ENCODE results near the gene APOBR.
"Not testable (repeated sequence)": the region's sequence is repeated elsewhere in the genome, so short reads cannot be mapped to it uniquely, and the experiment has no call there.

The APOBR gene

DNA sequence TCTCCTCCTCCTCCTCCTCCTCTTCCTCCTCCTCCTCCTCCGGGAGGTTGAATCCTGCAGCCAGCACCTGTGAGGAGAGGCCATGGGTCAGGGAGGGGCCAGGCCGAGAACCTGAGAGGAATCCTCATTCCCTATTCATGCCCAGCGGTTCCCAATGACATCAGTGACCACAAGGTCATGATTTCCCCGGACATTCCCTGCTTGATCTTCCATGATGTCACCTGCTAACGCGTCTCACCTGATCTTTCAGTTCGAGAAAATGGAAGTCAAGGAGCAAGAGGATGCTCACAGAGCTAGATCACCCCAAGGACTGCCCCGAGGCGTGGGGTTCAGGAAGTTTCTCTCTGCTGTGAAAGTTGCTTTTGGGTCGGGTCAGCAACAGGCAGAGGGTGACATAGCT lies 5.4 kb downstream of the APOBR start:
- Histone ChIP-seq H3K79me2 (ENCODE audit: control insufficient read depth, insufficient read depth, low read length, unreplicated experiment) (no peaks in the 10 kb centered on the region), H3K4me1 (ENCODE audit: control insufficient read depth, insufficient read depth, low read length, unreplicated experiment) (no peaks in the 10 kb centered on the region), H3K27ac (ENCODE audit: low read depth, low read length) (no peak overlapping the region), H3K4me3 (ENCODE audit: low read depth, low read length) (no peak overlapping the region), H3K36me3 (ENCODE audit: insufficient read depth, low read length) (no peaks in the 10 kb centered on the region), H2AFZ (ENCODE audit: low read length, unreplicated experiment) (no peak overlapping the region), H3K27me3 (ENCODE audit: insufficient read depth, low read length) (peaks cover 4% of the 10 kb centered on the region; the same call in 1 of the 2 replicates)

DNA sequence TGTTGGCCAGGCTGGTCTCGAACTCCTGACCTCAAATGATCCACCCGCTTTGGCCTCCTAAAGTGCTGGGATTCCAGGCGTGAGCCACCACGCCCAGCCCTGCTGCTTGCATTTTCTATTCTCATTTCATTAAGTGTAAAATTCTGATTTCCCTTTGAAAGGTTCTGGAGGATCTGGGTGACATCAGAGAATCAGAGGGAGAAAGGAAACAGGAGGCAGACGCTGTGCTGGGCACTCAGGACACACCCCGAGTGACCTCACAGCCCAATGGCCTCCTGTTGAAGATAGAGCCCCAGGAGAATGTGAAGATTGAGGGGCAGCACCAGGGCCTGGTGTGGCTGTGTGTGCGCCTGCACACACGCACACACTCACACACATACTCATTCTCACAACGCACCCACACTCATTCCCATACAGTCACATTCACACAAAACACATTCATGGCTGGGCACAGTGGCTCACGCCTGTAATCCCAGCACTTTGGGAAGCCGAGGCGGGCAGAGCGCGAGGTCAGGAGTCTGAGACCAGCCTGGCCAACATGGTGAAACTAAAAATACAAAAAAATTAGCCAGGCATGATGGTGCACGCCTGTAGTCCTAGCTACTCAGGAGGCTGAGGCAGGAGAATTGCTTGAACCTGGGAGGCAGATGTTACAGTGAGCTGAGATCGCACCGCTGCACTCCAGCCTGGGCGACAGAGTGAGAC lies 6.2 kb downstream of the APOBR start:
- not testable (repeated sequence) for H2AFZ ChIP-seq (ENCODE audit: low read length, unreplicated experiment); H3K27ac ChIP-seq (ENCODE audit: low read depth, low read length); H3K4me3 ChIP-seq (ENCODE audit: low read depth, low read length); H3K79me2 ChIP-seq (ENCODE audit: control insufficient read depth, insufficient read depth, low read length, unreplicated experiment); H3K4me1 ChIP-seq (ENCODE audit: control insufficient read depth, insufficient read depth, low read length, unreplicated experiment); H3K36me3 ChIP-seq (ENCODE audit: insufficient read depth, low read length)
- peaks cover 11% of the 10 kb centered on the region for H3K27me3 ChIP-seq (ENCODE audit: insufficient read depth, low read length)

DNA sequence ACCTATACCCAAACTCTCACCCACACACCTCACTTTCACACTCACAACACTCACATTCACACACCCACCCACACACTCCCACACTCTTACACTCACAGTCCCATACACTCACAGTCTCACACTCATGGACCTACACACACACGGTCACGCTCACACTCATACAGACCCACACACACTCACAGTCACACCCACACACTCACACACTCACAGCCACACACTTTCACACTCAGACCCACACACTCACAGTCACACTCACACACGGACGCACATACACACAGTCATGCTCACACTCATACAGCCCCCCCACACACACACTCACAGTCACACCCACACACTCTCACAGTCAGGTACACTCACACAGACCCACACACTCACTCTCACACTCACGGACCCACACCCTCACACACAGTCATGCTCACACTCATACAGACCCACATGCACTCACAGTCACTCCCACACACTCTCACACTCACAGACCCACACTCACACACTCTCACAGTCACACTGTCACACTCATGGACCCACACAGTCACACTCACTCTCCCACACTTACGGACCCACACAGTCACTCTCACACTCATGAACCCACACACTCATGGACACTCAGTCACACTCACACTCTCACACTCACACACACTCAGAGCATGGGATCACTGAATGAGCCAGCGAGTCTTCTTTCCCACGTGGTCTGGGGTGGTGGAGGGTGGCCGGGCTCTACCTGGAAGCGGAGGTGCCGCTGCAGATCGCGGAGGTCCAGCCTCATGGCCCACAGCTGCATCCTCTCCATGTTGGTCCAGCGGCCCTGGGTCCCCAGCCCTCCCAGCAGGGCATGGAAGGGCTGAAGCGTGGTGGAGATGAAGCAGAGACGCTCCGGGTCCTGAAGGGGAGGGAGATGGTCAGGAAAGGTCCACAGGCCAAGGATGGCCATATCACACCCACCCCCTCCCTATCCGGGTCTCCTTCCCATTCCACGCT lies 7.1 kb downstream of the APOBR start:
- Histone ChIP-seq H3K27me3 (ENCODE audit: insufficient read depth, low read length) (peaks cover 20% of the 10 kb centered on the region), H3K4me1 (ENCODE audit: control insufficient read depth, insufficient read depth, low read length, unreplicated experiment) (no peaks in the 10 kb centered on the region), H3K36me3 (ENCODE audit: insufficient read depth, low read length) (no peaks in the 10 kb centered on the region), H3K27ac (ENCODE audit: low read depth, low read length) (no peak overlapping the region), H3K4me3 (ENCODE audit: low read depth, low read length) (no peak overlapping the region), H3K79me2 (ENCODE audit: control insufficient read depth, insufficient read depth, low read length, unreplicated experiment) (no peaks in the 10 kb centered on the region), H2AFZ (ENCODE audit: low read length, unreplicated experiment) (no peak overlapping the region)

DNA sequence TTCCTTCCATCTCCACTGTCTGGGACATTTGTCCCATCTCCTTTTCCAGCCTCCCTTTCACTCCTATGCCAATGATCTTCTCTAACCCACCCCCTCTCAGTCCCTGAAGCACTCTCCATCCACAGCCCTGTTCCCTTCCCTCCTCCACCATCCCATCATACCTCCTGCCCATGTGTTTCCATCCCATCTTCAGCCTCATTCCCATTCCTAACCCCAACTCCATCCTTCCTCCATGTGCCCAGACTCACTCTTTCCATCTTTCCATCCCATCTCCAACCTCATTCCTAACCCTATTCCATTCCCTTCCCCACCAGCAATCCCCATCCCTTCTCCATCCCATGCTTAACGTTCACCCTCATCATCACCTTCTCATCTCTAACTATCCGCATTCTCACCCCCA lies 7.8 kb downstream of the APOBR start:
- Histone ChIP-seq H3K79me2 (ENCODE audit: control insufficient read depth, insufficient read depth, low read length, unreplicated experiment) (no peaks in the 10 kb centered on the region), H3K27me3 (ENCODE audit: insufficient read depth, low read length) (peaks cover 27% of the 10 kb centered on the region), H3K4me3 (ENCODE audit: low read depth, low read length) (no peak overlapping the region), H3K4me1 (ENCODE audit: control insufficient read depth, insufficient read depth, low read length, unreplicated experiment) (no peaks in the 10 kb centered on the region), H3K27ac (ENCODE audit: low read depth, low read length) (no peak overlapping the region), H2AFZ (ENCODE audit: low read length, unreplicated experiment) (no peak overlapping the region), H3K36me3 (ENCODE audit: insufficient read depth, low read length) (no peaks in the 10 kb centered on the region)

DNA sequence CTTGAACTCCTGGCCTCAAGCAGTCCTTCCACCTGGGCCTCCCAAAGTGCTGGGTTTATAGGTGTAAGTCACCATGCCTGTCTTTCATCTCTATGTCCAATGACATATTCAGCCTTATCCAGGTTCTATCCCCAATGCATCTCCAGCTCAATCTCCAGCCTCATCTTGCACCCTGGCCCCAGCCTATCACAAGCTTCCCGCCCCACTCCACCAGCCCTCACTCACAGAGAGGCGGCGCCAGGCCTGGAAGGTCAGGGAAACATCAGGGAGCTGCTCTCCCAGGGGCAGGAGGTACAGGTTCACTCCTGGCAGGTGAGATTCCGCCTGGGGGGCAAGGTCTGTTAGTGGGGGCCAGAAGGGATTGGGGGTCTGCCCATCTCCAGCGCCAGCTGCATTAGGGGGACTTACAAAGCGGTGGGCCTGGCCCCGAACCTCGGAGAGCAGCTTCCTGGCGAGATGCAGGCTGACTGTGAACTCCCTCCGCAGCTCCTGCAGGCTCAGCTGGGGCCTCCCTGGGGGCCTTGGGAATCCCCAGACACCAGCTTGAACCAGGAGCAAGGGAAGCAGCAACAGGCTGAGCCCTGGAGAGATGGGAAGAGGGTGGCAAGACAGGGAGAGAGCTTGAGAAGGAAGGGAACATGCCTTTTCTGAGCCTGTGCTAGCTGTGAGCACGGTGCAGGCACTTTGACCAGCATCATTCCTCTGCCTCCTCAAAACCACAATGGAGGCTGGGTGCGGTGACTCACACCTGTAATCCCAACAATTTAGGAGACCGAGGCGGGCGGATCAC lies 9.2 kb downstream of the APOBR start:
- H3K27ac ChIP-seq (ENCODE audit: low read depth, low read length): no peak overlapping the region
- H3K79me2 ChIP-seq (ENCODE audit: control insufficient read depth, insufficient read depth, low read length, unreplicated experiment): no peaks in the 10 kb centered on the region
- no peak overlapping the region for H3K4me3 ChIP-seq (ENCODE audit: low read depth, low read length)
- H3K27me3 ChIP-seq (ENCODE audit: insufficient read depth, low read length): peaks cover 28% of the 10 kb centered on the region
- no peaks in the 10 kb centered on the region for H3K36me3 ChIP-seq (ENCODE audit: insufficient read depth, low read length)
- no peaks in the 10 kb centered on the region for H3K4me1 ChIP-seq (ENCODE audit: control insufficient read depth, insufficient read depth, low read length, unreplicated experiment)
- no peak overlapping the region for H2AFZ ChIP-seq (ENCODE audit: low read length, unreplicated experiment)

DNA sequence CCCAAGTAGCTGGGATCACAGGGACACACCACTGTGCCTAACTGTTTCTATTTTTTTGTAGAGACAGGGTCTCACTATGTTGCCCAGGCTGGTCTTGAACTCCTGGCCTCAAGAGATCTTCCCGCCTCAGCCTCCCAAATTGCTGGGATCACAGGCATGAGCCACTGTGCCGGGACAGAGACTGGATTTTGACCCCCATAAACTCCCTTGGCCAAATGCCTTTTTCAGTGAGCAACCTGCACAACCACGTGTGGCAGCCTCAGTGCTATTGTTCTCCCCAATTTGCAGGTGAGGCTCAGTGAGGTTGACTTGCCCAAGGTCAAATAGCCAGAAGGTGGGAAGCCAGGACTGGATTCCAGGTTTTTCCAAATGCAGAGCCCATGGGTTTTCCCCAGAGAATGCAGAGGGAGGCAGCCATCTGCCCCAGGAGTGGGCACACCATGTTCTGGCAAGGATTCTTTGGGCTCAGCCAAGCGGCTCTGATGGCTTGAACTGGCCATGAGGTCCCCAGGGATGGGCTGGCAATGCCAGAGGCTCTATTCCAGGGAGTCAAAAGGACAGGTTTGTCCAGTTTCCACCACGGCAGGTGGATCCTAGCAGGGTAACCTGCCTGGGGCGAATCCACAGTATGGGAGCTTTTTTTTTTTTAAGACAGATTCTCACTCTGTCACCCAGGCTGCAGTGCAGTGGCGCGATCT lies 10.4 kb downstream of the APOBR start:
- Histone ChIP-seq H3K36me3 (ENCODE audit: insufficient read depth, low read length) (no peaks in the 10 kb centered on the region), H2AFZ (ENCODE audit: low read length, unreplicated experiment) (no peak overlapping the region), H3K27me3 (ENCODE audit: insufficient read depth, low read length) (peaks cover 28% of the 10 kb centered on the region), H3K27ac (ENCODE audit: low read depth, low read length) (no peak overlapping the region), H3K4me1 (ENCODE audit: control insufficient read depth, insufficient read depth, low read length, unreplicated experiment) (no peaks in the 10 kb centered on the region), H3K4me3 (ENCODE audit: low read depth, low read length) (no peak overlapping the region), H3K79me2 (ENCODE audit: control insufficient read depth, insufficient read depth, low read length, unreplicated experiment) (no peaks in the 10 kb centered on the region)

DNA sequence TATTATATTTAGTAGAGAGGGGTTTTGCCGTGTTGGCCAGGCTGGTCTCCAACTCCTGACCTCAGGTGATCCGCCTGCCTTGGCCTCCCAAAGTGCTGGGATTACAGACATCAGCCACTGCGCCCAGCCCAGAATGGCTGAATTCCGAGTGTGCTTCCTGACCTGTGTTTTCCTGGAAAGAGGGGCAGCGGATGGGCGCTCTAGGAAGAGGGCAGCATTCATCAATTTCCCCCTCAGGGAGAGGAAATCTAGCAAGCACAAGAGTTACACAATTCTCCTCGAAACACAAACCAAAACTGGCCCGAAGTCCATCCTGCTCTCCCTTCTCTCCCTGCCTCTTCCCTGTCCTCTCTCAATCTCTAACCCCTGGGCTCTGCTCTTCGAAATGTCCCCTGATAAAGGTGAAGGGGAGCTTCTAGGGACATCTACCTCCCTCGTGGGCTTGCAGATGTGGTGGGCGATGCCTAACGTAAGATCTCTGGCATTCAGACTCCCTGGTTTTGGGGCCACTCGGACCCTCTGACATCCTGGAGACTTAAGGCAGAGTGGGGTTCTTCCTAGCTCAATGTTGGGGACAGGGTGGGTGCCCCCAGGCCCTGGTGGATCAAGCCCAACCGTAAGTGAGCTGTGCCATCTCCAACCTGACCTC lies 11.2 kb downstream of the APOBR start:
- no peak overlapping the region for H3K4me3 ChIP-seq (ENCODE audit: low read depth, low read length)
- no peak overlapping the region for H2AFZ ChIP-seq (ENCODE audit: low read length, unreplicated experiment)
- no peaks in the 10 kb centered on the region for H3K79me2 ChIP-seq (ENCODE audit: control insufficient read depth, insufficient read depth, low read length, unreplicated experiment)
- H3K4me1 ChIP-seq (ENCODE audit: control insufficient read depth, insufficient read depth, low read length, unreplicated experiment): no peaks in the 10 kb centered on the region
- peaks cover 28% of the 10 kb centered on the region for H3K27me3 ChIP-seq (ENCODE audit: insufficient read depth, low read length)
- no peak overlapping the region for H3K27ac ChIP-seq (ENCODE audit: low read depth, low read length)
- H3K36me3 ChIP-seq (ENCODE audit: insufficient read depth, low read length): no peaks in the 10 kb centered on the region

DNA sequence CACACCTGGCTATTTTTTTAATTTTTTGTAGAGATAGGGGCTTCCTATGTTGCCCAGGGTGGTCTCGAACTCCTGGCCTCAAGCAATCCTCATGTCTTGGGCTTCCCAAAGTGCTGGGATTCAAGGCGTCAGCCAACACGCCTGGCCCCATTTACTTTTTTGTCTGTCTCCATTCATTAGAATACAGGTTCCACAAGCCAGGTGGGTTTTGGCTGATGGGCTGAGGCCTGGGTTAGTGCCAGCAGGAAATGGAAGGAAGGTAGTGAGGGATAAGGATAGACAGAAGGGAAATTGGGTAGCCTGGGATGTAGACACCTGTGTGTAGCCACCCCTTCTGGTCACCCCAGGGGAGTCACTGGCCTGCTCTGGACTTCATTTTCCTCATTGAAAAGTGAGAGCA lies 16.6 kb downstream of the APOBR start:
- Histone ChIP-seq H3K4me3 (ENCODE audit: low read depth, low read length) (no peak overlapping the region), H3K27me3 (ENCODE audit: insufficient read depth, low read length) (peaks cover 13% of the 10 kb centered on the region; the same call in 1 of the 2 replicates), H3K79me2 (ENCODE audit: control insufficient read depth, insufficient read depth, low read length, unreplicated experiment) (no peaks in the 10 kb centered on the region), H2AFZ (ENCODE audit: low read length, unreplicated experiment) (no peak overlapping the region), H3K36me3 (ENCODE audit: insufficient read depth, low read length) (no peaks in the 10 kb centered on the region), H3K4me1 (ENCODE audit: control insufficient read depth, insufficient read depth, low read length, unreplicated experiment) (no peaks in the 10 kb centered on the region), H3K27ac (ENCODE audit: low read depth, low read length) (no peak overlapping the region)

DNA sequence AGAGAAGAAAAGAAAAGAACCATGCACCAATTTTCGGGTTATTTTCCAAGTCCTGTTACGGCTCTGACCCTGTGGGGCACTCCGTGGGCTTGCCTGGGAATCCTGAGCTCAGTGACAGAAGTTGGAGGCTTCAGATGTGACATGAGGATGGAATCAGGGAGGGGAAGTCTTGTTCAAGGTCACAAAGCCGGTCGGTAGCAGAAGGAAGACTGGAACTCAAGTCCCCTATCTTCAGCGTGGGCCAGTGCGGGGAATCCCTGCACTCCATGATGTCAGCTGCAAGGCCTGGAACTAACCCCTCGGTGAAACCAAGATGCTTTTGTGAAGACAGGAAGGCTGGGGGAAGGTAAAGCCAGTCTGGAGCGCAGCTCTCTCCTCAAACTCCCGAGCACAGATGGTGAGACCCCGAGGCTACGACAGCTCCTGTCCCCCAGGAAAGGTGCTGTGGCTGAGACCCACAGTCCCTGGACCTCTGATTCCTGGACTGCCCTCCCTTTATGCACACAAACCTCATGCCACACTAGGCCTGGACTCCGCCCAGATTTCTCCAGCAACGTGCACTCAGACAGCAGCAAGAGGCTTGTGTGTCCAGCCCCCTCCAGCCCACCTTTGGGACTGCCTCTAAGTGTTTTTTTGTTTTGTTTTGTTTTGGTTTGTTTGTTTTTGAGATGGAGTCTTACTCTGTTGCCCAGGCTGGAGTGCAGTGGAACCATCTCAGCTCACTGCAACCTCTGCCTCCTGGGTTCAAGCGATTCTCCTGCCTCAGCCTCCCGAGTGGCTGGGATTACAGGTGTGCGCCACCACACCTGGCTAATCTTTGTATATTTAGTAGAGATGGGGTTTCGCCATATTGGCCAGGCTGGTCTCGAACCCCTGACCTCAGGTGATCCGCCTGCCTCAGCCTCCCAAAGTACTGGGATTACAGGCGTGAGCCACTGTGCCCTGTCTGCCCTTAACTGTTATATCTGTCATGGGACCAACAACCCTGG lies 17.7 kb downstream of the APOBR start:
- Histone ChIP-seq H3K79me2 (ENCODE audit: control insufficient read depth, insufficient read depth, low read length, unreplicated experiment) (no peaks in the 10 kb centered on the region), H3K4me3 (ENCODE audit: low read depth, low read length) (no peak overlapping the region), H3K27me3 (ENCODE audit: insufficient read depth, low read length) (peaks cover 2% of the 10 kb centered on the region; the same call in 1 of the 2 replicates), H3K4me1 (ENCODE audit: control insufficient read depth, insufficient read depth, low read length, unreplicated experiment) (no peaks in the 10 kb centered on the region), H3K27ac (ENCODE audit: low read depth, low read length) (no peak overlapping the region), H2AFZ (ENCODE audit: low read length, unreplicated experiment) (no peak overlapping the region), H3K36me3 (ENCODE audit: insufficient read depth, low read length) (no peaks in the 10 kb centered on the region)
